ENCODE data around the gene DACT2.

DNA sequence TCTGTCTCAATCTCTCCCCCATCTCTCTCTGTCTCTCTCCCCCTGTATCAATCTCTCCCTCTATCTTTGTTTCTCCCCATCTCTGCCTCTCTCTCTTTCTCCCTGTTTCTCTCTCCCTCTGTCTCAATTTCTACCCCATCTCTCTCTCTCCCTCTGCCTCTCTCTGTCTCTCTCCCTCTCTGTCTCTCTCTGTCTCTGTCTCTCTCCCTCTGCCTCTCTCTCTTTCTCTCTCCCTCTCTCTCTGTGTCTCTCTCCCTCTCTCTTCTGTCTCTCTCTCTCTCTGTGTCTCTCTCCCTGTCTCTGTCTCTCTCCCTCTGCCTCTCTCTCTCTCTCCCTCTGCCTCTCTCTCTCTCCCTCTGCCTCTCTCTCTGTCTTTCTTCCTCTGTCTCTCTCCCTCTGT is 62.6 kb downstream of the DACT2 start:
- TF ChIP-seq, protein P1, sequence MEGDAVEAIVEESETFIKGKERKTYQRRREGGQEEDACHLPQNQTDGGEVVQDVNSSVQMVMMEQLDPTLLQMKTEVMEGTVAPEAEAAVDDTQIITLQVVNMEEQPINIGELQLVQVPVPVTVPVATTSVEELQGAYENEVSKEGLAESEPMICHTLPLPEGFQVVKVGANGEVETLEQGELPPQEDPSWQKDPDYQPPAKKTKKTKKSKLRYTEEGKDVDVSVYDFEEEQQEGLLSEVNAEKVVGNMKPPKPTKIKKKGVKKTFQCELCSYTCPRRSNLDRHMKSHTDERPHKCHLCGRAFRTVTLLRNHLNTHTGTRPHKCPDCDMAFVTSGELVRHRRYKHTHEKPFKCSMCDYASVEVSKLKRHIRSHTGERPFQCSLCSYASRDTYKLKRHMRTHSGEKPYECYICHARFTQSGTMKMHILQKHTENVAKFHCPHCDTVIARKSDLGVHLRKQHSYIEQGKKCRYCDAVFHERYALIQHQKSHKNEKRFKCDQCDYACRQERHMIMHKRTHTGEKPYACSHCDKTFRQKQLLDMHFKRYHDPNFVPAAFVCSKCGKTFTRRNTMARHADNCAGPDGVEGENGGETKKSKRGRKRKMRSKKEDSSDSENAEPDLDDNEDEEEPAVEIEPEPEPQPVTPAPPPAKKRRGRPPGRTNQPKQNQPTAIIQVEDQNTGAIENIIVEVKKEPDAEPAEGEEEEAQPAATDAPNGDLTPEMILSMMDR (IDR thresholded peaks at IDR 0.05; ENCODE audit: low read depth, low read length, missing input control) = no peak
- no peak for TF ChIP-seq JUND (IDR thresholded peaks at IDR 0.05)
- TF ChIP-seq, protein P2, sequence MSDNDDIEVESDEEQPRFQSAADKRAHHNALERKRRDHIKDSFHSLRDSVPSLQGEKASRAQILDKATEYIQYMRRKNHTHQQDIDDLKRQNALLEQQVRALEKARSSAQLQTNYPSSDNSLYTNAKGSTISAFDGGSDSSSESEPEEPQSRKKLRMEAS (IDR thresholded peaks at IDR 0.05) = no peak
- no peak for TF ChIP-seq SP1 (IDR thresholded peaks at IDR 0.05)
- TF ChIP-seq YY1 (IDR thresholded peaks at IDR 0.05) = no peak
- TF ChIP-seq, protein P3, sequence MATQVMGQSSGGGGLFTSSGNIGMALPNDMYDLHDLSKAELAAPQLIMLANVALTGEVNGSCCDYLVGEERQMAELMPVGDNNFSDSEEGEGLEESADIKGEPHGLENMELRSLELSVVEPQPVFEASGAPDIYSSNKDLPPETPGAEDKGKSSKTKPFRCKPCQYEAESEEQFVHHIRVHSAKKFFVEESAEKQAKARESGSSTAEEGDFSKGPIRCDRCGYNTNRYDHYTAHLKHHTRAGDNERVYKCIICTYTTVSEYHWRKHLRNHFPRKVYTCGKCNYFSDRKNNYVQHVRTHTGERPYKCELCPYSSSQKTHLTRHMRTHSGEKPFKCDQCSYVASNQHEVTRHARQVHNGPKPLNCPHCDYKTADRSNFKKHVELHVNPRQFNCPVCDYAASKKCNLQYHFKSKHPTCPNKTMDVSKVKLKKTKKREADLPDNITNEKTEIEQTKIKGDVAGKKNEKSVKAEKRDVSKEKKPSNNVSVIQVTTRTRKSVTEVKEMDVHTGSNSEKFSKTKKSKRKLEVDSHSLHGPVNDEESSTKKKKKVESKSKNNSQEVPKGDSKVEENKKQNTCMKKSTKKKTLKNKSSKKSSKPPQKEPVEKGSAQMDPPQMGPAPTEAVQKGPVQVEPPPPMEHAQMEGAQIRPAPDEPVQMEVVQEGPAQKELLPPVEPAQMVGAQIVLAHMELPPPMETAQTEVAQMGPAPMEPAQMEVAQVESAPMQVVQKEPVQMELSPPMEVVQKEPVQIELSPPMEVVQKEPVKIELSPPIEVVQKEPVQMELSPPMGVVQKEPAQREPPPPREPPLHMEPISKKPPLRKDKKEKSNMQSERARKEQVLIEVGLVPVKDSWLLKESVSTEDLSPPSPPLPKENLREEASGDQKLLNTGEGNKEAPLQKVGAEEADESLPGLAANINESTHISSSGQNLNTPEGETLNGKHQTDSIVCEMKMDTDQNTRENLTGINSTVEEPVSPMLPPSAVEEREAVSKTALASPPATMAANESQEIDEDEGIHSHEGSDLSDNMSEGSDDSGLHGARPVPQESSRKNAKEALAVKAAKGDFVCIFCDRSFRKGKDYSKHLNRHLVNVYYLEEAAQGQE (IDR thresholded peaks at IDR 0.05) = no peak
- no peak for TF ChIP-seq RXRA (IDR thresholded peaks at IDR 0.05)
- TF ChIP-seq, protein P4, sequence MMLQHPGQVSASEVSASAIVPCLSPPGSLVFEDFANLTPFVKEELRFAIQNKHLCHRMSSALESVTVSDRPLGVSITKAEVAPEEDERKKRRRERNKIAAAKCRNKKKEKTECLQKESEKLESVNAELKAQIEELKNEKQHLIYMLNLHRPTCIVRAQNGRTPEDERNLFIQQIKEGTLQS (IDR thresholded peaks at IDR 0.05) = no peak

All from liver (tissue), 3 donors.